Astrocyte (in vitro differentiated cells and primary cell): Measurements from ENCODE around the gene SBF2.

Source experiments
- EZH2 ChIP-seq: IDR thresholded peaks from 2 replicates; pipeline ENCODE4 v1.6.1; 2012; ENCODE audit warnings: mild to moderate bottlenecking, low read length, inconsistent platforms; ENCODE audit not compliant: insufficient read depth
- TF ChIP-seq, protein P1 (sequence below): IDR thresholded peaks from 2 replicates; pipeline ENCODE4 v1.5.1; 2011; ENCODE audit warnings: low read depth, mild to moderate bottlenecking, inconsistent platforms, low read length, moderate library complexity; ENCODE audit not compliant: insufficient read depth

DNA sequence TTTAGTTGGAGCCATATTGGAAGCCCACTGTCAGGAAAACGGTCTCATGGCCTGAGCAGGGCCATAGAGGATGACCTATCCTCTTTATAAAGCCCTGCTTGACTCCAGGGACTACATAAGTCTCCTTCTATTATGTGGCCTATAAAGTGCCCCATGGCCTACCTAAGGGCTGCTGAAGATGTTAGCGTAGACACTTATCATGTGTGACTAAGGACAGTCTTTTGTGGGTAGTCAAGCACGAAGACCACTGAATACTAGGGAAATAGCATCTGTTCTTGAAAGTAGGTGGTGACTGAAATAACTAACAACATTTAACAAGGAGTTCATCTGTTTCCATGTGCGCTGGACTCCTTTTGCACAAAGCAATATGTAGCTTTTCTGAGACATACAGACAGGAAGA lies 513.1 kb downstream of the SBF2 start:
- TF ChIP-seq, protein P1, sequence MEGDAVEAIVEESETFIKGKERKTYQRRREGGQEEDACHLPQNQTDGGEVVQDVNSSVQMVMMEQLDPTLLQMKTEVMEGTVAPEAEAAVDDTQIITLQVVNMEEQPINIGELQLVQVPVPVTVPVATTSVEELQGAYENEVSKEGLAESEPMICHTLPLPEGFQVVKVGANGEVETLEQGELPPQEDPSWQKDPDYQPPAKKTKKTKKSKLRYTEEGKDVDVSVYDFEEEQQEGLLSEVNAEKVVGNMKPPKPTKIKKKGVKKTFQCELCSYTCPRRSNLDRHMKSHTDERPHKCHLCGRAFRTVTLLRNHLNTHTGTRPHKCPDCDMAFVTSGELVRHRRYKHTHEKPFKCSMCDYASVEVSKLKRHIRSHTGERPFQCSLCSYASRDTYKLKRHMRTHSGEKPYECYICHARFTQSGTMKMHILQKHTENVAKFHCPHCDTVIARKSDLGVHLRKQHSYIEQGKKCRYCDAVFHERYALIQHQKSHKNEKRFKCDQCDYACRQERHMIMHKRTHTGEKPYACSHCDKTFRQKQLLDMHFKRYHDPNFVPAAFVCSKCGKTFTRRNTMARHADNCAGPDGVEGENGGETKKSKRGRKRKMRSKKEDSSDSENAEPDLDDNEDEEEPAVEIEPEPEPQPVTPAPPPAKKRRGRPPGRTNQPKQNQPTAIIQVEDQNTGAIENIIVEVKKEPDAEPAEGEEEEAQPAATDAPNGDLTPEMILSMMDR = no peak
- TF ChIP-seq EZH2 = no peak
